Esophagus muscularis mucosa (tissue), 3 donors: ENCODE data around the gene SYNPO2.

ENCODE experiments used
- CTCF ChIP-seq, 3 experiments: fragments of 200-600 bp in 2 of 3; fragments of 450-650 bp in 1 of 3; sonication (generic) in 2 of 3; IDR thresholded peaks; one replicate each; pipeline ENCODE4 v1.5.1; 2017 to 2019; ENCODE audit warnings: antibody characterized with exemption in 3 of 3, mild to moderate bottlenecking in 2 of 3, moderate library complexity in 1 of 3
- POLR2A ChIP-seq: fragments of 450-650 bp; IDR thresholded peaks from one replicate; pipeline ENCODE4 v1.6.1; 2017; ENCODE audit warnings: antibody characterized with exemption, moderate library complexity, mild to moderate bottlenecking, low read depth

- no peak for TF ChIP-seq CTCF (IDR thresholded peaks at IDR 0.05)
- TF ChIP-seq POLR2A, result no peak
These were observed 39.3 kb downstream of the SYNPO2 start for GRCh38 chr4:118927974-118928373.
